Measurements from ENCODE around the gene SMAD3.

- TF ChIP-seq POLR2AphosphoS5 (IDR thresholded peaks at IDR 0.05) = no peak
- no peak for TF ChIP-seq CTCF (IDR thresholded peaks at IDR 0.05)
- no peak for TF ChIP-seq POLR2A (IDR thresholded peaks at IDR 0.05)
Observed at GRCh38 chr15:67080900-67081431, 15.6 kb downstream of the SMAD3 start.

Measured in prostate gland (tissue), 2 donors.